ENCODE results near the gene RICTOR.

RICTOR gene

DNA sequence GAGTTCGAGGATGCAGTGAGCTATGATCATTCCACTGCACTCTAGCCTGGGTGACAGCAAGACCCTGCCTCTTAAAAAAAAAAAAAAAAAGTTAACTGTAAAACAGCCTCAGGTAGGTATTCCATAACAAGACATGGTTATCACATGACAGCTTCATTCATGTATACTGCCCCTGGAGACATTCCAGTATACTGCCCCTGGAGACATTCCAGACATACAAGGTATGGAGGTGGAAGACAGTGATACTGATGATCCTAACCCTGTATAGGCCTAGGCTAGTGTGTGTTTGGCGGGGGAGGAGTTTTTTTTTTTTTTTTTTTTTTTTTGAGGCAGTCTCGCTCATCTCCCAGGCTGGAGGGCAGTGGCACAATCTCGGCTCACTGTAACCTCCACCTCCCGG, 105.5 kb downstream of the RICTOR start:
- H3K27me3 ChIP-seq (ENCODE audit: low read depth, low read length) = no peaks in the 10 kb centered on the region
- no peak overlapping the region for H3K27ac ChIP-seq (ENCODE audit: low read length)
- no peak overlapping the region for H3K4me3 ChIP-seq (ENCODE audit: low read depth in 1 of 2, low read length in 2 of 2)
- H3K36me3 ChIP-seq (ENCODE audit: control insufficient read depth in 1 of 2, insufficient read depth in 2 of 2, low read length in 2 of 2) = peaks cover 20 to 34% of the 10 kb centered on the region in 2 donors
- H3K4me1 ChIP-seq (ENCODE audit: control insufficient read depth in 1 of 2, insufficient read depth in 2 of 2, low read length in 2 of 2) = no peaks in the 10 kb centered on the region
- no peaks in the 10 kb centered on the region for H3K9me3 ChIP-seq (ENCODE audit: control insufficient read depth in 1 of 2, low read length in 2 of 2)

DNA sequence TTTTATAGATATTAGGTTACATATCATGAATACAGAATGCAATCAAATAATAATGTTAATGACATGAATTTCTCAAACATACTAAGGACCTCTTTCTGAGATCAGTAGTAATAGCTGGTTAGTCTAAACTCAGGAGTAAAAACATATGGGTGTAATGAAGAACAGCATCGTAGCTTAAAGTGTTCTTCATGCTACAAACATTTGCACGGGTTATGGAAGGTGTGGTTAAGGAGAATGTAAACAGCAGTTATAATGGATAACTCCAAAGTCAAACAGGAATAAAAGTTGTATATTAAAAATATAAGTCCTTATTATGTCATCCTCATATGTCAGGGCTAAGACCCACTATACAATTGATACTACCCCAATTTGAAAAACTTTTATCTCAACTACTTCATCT, 112.5 kb downstream of the RICTOR start:
- no peak overlapping the region for H3K27ac ChIP-seq (ENCODE audit: low read length)
- no peaks in the 10 kb centered on the region for H3K4me1 ChIP-seq (ENCODE audit: control insufficient read depth in 1 of 2, insufficient read depth in 2 of 2, low read length in 2 of 2)
- H3K9me3 ChIP-seq (ENCODE audit: control insufficient read depth in 1 of 2, low read length in 2 of 2) = no peaks in the 10 kb centered on the region
- no peaks in the 10 kb centered on the region for H3K27me3 ChIP-seq (ENCODE audit: low read depth, low read length)
- no peak overlapping the region for H3K4me3 ChIP-seq (ENCODE audit: low read depth in 1 of 2, low read length in 2 of 2)
- H3K36me3 ChIP-seq (ENCODE audit: control insufficient read depth in 1 of 2, insufficient read depth in 2 of 2, low read length in 2 of 2) = peaks cover 41 to 59% of the 10 kb centered on the region in 2 donors

DNA sequence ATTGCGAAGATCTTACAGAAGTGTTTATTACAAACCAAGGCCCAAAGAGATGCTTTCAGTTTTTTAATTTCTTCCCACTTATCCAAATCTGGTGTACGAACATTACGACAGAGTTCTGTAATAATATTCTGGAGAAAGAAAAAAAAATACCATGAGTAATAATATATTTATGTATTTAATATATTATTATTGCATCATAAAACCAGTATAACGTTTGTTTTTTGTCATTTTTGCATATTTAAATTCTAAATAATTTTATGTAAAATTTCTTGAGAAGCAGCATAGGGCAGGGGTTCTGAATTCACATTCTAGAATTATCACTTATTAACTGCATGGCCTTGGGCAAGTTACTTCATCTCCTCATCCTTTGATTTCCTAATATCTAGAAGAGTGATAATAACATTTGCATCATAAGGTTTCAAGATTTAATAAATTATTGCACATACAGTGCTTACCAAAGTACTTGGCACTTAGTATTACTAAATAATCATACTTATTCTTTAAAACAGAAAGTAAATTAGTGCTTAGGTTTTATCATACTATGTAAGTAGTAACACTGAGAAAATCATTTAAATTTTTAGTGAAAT, 120.7 kb downstream of the RICTOR start:
- Histone ChIP-seq H3K4me1 (ENCODE audit: control insufficient read depth in 1 of 2, insufficient read depth in 2 of 2, low read length in 2 of 2) (no peaks in the 10 kb centered on the region), H3K36me3 (ENCODE audit: control insufficient read depth in 1 of 2, insufficient read depth in 2 of 2, low read length in 2 of 2) (peaks cover 61 to 70% of the 10 kb centered on the region in 2 donors), H3K9me3 (ENCODE audit: control insufficient read depth in 1 of 2, low read length in 2 of 2) (no peaks in the 10 kb centered on the region), H3K27me3 (ENCODE audit: low read depth, low read length) (no peaks in the 10 kb centered on the region), H3K27ac (ENCODE audit: low read length) (no peak overlapping the region), H3K4me3 (ENCODE audit: low read depth in 1 of 2, low read length in 2 of 2) (no peak overlapping the region)

DNA sequence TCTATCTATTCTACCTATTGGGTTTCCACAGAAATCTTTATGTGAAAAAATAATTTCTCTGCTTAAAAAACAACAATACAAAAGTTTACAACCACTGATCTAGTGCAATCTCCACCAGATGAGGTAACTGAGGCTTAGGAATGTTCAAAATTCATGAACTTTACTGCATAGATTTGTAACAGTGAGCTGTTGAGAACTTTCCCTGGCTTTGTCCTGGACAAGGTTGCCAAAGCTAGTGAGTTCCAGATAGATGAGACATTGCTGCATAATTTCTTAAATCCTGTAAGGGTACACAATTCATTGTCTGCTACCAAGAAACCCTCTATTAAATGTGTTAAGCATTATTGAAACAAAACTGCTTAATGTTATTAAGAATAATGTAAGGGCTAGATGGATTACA, 125.7 kb downstream of the RICTOR start:
- Histone ChIP-seq H3K36me3 (ENCODE audit: control insufficient read depth in 1 of 2, insufficient read depth in 2 of 2, low read length in 2 of 2) (peaks cover 60 to 75% of the 10 kb centered on the region in 2 donors), H3K4me1 (ENCODE audit: control insufficient read depth in 1 of 2, insufficient read depth in 2 of 2, low read length in 2 of 2) (no peaks in the 10 kb centered on the region), H3K4me3 (ENCODE audit: low read depth in 1 of 2, low read length in 2 of 2) (no peak overlapping the region), H3K9me3 (ENCODE audit: control insufficient read depth in 1 of 2, low read length in 2 of 2) (no peaks in the 10 kb centered on the region), H3K27me3 (ENCODE audit: low read depth, low read length) (no peaks in the 10 kb centered on the region), H3K27ac (ENCODE audit: low read length) (no peak overlapping the region)

DNA sequence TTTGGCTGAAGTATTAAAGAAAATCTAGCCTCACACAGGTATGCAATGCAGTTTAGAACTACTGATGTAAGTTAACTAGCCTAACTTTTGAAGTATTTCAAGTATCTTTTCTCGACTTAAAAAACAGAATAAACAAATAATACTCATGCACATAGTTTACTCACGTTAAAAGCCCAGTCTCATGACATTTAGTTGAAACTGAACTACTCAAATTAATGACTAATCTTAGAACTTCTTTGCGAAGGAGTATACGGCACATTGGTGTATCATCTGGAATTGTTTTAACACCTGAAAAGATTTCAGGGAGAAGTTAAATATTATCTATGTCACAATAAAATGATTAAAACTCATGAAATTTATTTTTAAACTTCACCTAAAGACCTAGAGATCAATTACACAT, 129.9 kb downstream of the RICTOR start:
- Histone ChIP-seq H3K4me1 (ENCODE audit: control insufficient read depth in 1 of 2, insufficient read depth in 2 of 2, low read length in 2 of 2) (no peaks in the 10 kb centered on the region), H3K4me3 (ENCODE audit: low read depth in 1 of 2, low read length in 2 of 2) (no peak overlapping the region), H3K27me3 (ENCODE audit: low read depth, low read length) (no peaks in the 10 kb centered on the region), H3K9me3 (ENCODE audit: control insufficient read depth in 1 of 2, low read length in 2 of 2) (no peaks in the 10 kb centered on the region), H3K27ac (ENCODE audit: low read length) (no peak overlapping the region), H3K36me3 (ENCODE audit: control insufficient read depth in 1 of 2, insufficient read depth in 2 of 2, low read length in 2 of 2) (peaks cover 50 to 69% of the 10 kb centered on the region in 2 donors)

DNA sequence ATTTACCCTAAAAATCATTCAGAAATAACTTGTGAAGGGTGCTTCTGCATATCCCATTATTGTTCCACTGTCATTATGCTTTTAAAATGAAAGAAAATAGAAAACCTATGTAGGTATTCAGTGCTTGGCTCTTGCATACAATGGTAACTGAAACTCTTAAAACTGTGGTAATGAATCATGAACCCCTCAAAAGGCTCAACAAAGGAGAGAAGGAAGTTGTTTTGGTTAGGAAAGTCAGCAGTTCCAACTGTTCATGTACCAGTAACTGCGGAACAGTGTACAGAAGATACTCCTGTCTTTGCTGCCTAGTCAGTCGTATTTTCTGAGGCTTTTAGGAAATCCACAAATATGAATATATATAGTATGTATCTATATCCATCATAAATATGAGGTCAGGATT, 132.3 kb downstream of the RICTOR start:
- Histone ChIP-seq H3K36me3 (ENCODE audit: control insufficient read depth in 1 of 2, insufficient read depth in 2 of 2, low read length in 2 of 2) (peaks cover 44 to 52% of the 10 kb centered on the region in 2 donors), H3K4me3 (ENCODE audit: low read depth in 1 of 2, low read length in 2 of 2) (no peak overlapping the region), H3K27me3 (ENCODE audit: low read depth, low read length) (no peaks in the 10 kb centered on the region), H3K9me3 (ENCODE audit: control insufficient read depth in 1 of 2, low read length in 2 of 2) (no peaks in the 10 kb centered on the region), H3K4me1 (ENCODE audit: control insufficient read depth in 1 of 2, insufficient read depth in 2 of 2, low read length in 2 of 2) (no peaks in the 10 kb centered on the region), H3K27ac (ENCODE audit: low read length) (no peak overlapping the region)

DNA sequence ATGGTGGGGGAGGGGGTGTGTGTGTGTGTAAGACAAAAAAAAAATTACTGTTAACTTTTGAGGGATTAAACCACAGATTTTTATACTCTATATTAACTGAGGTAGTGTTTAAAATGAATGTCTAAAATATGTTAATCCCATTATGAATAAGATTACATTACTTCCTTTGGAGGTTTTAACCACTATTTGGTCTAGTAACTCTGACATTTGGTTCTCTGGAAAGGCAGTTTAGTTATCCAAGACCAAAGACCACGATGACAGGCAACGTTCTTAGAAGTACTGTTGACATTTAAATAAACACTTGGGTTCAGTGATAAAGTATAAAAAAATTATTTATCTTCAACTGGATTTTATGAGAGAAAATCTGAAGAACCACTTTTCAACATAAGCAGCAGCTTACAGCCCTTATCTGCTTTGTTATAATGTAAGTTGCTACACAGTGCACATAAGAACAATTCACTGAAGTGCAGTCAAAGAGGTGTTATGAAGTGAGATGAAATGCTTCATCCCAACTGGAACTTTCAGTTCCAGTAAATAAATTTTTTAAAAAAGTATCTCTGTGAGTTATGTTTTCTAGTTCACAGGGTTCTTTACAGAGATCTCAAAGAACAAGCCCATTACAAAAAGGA, 133.9 kb downstream of the RICTOR start:
- no peaks in the 10 kb centered on the region for H3K27me3 ChIP-seq (ENCODE audit: low read depth, low read length)
- peaks cover 41 to 42% of the 10 kb centered on the region in 2 donors for H3K36me3 ChIP-seq (ENCODE audit: control insufficient read depth in 1 of 2, insufficient read depth in 2 of 2, low read length in 2 of 2)
- no peaks in the 10 kb centered on the region for H3K4me1 ChIP-seq (ENCODE audit: control insufficient read depth in 1 of 2, insufficient read depth in 2 of 2, low read length in 2 of 2)
- H3K4me3 ChIP-seq (ENCODE audit: low read depth in 1 of 2, low read length in 2 of 2) = no peak overlapping the region
- no peaks in the 10 kb centered on the region for H3K9me3 ChIP-seq (ENCODE audit: control insufficient read depth in 1 of 2, low read length in 2 of 2)
- no peak overlapping the region for H3K27ac ChIP-seq (ENCODE audit: low read length)

DNA sequence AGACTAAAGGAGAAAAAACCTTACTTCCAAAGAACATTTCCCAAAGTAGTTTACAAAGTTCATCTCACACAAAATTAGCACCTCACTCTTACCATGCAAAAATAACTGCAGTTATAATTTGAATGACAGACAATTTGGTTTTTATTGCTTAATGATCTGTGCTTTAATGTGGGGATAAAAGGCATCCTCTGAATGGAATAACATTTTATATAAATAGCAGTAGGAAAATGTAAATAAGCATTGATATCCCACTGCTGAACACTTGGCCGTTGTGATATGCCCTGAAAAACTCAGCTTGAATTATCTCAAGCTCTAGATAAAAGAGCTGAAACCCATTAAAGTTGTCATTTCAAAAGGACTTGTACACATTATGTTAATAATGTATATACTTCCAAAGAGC, 135.2 kb downstream of the RICTOR start:
- Histone ChIP-seq H3K27me3 (ENCODE audit: low read depth, low read length) (no peaks in the 10 kb centered on the region), H3K4me1 (ENCODE audit: control insufficient read depth in 1 of 2, insufficient read depth in 2 of 2, low read length in 2 of 2) (no peaks in the 10 kb centered on the region), H3K27ac (ENCODE audit: low read length) (no peak overlapping the region), H3K9me3 (ENCODE audit: control insufficient read depth in 1 of 2, low read length in 2 of 2) (no peaks in the 10 kb centered on the region), H3K36me3 (ENCODE audit: control insufficient read depth in 1 of 2, insufficient read depth in 2 of 2, low read length in 2 of 2) (peaks cover 27 to 34% of the 10 kb centered on the region in 2 donors), H3K4me3 (ENCODE audit: low read depth in 1 of 2, low read length in 2 of 2) (no peak overlapping the region)

DNA sequence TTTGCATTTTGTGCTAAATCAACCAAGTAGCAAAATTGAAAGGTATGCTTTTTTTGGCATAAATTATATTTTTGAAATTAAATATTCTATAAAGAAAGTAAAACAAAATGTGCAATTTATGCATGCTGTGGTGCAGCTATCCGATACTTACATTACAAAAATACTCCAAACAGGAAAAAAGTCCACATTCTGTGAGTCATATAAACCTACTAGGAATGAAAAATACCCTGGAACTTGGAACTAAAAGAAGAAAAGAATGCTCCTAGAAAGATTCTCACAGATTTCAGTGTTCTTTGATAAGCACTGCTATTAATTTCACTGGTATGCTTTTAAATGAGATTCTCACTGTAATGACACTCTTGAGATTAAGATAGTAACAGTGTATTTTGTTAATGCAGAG, 135.8 kb downstream of the RICTOR start:
- H3K36me3 ChIP-seq (ENCODE audit: control insufficient read depth in 1 of 2, insufficient read depth in 2 of 2, low read length in 2 of 2) = peaks cover 29 to 40% of the 10 kb centered on the region in 2 donors
- no peaks in the 10 kb centered on the region for H3K27me3 ChIP-seq (ENCODE audit: low read depth, low read length)
- H3K27ac ChIP-seq (ENCODE audit: low read length) = no peak overlapping the region
- no peaks in the 10 kb centered on the region for H3K9me3 ChIP-seq (ENCODE audit: control insufficient read depth in 1 of 2, low read length in 2 of 2)
- H3K4me3 ChIP-seq (ENCODE audit: low read depth in 1 of 2, low read length in 2 of 2) = no peak overlapping the region
- no peaks in the 10 kb centered on the region for H3K4me1 ChIP-seq (ENCODE audit: control insufficient read depth in 1 of 2, insufficient read depth in 2 of 2, low read length in 2 of 2)

DNA sequence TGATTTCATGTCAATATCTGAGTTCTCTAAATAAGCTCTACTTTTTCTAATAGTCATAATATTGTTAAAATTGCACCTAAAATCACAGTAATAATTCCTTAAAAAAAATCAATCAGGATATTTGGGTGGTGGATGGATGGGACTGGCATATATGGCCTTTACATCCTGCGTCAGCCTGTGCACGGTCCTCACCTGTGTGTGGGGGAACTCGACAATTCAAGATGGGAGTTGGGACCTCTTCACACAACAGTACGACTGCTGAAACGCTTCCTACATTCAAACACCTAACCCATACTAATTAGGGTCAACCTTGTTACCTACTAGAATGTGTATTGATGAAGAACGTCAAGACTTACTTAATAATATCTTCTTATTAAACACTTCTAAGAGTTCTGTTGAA, 137.9 kb downstream of the RICTOR start:
- Histone ChIP-seq H3K27ac (ENCODE audit: low read length) (no peak overlapping the region), H3K36me3 (ENCODE audit: control insufficient read depth in 1 of 2, insufficient read depth in 2 of 2, low read length in 2 of 2) (peaks cover 20 to 43% of the 10 kb centered on the region in 2 donors), H3K4me3 (ENCODE audit: low read depth in 1 of 2, low read length in 2 of 2) (no peak overlapping the region), H3K9me3 (ENCODE audit: control insufficient read depth in 1 of 2, low read length in 2 of 2) (no peaks in the 10 kb centered on the region), H3K27me3 (ENCODE audit: low read depth, low read length) (no peaks in the 10 kb centered on the region), H3K4me1 (ENCODE audit: control insufficient read depth in 1 of 2, insufficient read depth in 2 of 2, low read length in 2 of 2) (no peaks in the 10 kb centered on the region)

DNA sequence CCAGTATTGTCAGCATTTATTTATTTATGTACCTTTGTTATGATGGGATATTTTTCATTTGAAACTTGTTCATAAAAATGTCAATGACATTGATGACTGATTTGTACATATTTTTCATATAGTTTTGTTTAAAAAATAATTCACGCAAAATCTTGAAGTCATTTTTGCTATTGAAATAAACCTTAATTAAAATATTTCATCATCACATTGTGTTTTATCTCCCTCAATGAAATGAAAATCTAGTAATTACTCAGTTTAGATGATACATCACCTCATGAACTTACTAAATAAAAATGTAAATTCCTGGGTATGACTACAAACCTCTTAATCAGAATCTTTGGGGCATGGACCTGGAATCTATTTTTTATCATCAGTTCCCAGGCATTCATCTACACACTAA, 138.8 kb downstream of the RICTOR start:
- Histone ChIP-seq H3K4me3 (ENCODE audit: low read depth in 1 of 2, low read length in 2 of 2) (no peak overlapping the region), H3K27ac (ENCODE audit: low read length) (no peak overlapping the region), H3K4me1 (ENCODE audit: control insufficient read depth in 1 of 2, insufficient read depth in 2 of 2, low read length in 2 of 2) (no peaks in the 10 kb centered on the region), H3K36me3 (ENCODE audit: control insufficient read depth in 1 of 2, insufficient read depth in 2 of 2, low read length in 2 of 2) (peaks cover 11 to 43% of the 10 kb centered on the region in 2 donors), H3K27me3 (ENCODE audit: low read depth, low read length) (no peaks in the 10 kb centered on the region), H3K9me3 (ENCODE audit: control insufficient read depth in 1 of 2, low read length in 2 of 2) (no peaks in the 10 kb centered on the region)

DNA sequence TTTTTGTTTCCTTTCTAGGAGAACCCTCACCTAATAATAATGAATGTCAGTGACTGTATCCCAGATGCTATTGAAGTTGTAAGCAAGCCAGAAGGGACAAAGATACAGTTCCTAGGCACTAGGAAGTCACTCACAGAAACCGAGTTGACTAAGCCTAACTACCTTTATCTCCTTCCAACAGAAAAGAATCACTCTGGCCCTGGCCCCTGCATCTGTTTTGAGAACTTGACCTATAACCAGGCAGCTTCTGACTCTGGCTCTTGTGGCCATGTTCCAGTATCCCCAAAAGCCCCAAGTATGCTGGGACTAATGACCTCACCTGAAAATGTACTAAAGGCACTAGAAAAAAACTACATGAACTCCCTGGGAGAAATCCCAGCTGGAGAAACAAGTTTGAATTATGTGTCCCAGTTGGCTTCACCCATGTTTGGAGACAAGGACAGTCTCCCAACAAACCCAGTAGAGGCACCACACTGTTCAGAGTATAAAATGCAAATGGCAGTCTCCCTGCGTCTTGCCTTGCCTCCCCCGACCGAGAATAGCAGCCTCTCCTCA, 141.3 kb downstream of the RICTOR start:
- no peaks in the 10 kb centered on the region for H3K9me3 ChIP-seq (ENCODE audit: control insufficient read depth in 1 of 2, low read length in 2 of 2)
- H3K4me1 ChIP-seq (ENCODE audit: control insufficient read depth in 1 of 2, insufficient read depth in 2 of 2, low read length in 2 of 2) = no peaks in the 10 kb centered on the region
- no peak overlapping the region for H3K27ac ChIP-seq (ENCODE audit: low read length)
- H3K27me3 ChIP-seq (ENCODE audit: low read depth, low read length) = no peaks in the 10 kb centered on the region
- H3K36me3 ChIP-seq (ENCODE audit: control insufficient read depth in 1 of 2, insufficient read depth in 2 of 2, low read length in 2 of 2) = peaks cover 10 to 43% of the 10 kb centered on the region in 2 donors
- no peak overlapping the region for H3K4me3 ChIP-seq (ENCODE audit: low read depth in 1 of 2, low read length in 2 of 2)

Measured in muscle layer of duodenum (tissue), 2 donors.